ENCODE data around the gene SIGLEC10. TPM values are rescaled to one million over a fixed set of nuclear protein-coding genes. Genes with fewer than 3 reads are reported as not detected.

Gene SIGLEC10
- not detected in 2 replicates for total RNA-seq (ENCODE audit: low replicate concordance)

GRCh38 chr19:51417107-51417809 is at the start of gene SIGLEC10:
Gene SIGLEC10 (minus strand): TSS chr19:51417642. CDS start chr19:51417581, 61 bp downstream.

GRCh38 chr19:51458051-51458645 is 40.7 kb upstream of the SIGLEC10 start, which contains the start of gene SIGLEC8:
Gene SIGLEC8 (minus strand): TSS chr19:51458454. CDS start chr19:51458387, 67 bp downstream.

GRCh38 chr19:51387924-51388389 is 29.5 kb downstream of the SIGLEC10 start, which contains the start of gene LIM2:
Gene LIM2 (minus strand): TSS chr19:51387974. CDS start chr19:51387443, 531 bp downstream.

GRCh38 chr19:51372649-51373504 is 44.6 kb downstream of the SIGLEC10 start, which contains the start of gene NKG7:
Gene NKG7 (minus strand): TSS chr19:51372654. CDS start chr19:51372535, 119 bp downstream.

DNA sequence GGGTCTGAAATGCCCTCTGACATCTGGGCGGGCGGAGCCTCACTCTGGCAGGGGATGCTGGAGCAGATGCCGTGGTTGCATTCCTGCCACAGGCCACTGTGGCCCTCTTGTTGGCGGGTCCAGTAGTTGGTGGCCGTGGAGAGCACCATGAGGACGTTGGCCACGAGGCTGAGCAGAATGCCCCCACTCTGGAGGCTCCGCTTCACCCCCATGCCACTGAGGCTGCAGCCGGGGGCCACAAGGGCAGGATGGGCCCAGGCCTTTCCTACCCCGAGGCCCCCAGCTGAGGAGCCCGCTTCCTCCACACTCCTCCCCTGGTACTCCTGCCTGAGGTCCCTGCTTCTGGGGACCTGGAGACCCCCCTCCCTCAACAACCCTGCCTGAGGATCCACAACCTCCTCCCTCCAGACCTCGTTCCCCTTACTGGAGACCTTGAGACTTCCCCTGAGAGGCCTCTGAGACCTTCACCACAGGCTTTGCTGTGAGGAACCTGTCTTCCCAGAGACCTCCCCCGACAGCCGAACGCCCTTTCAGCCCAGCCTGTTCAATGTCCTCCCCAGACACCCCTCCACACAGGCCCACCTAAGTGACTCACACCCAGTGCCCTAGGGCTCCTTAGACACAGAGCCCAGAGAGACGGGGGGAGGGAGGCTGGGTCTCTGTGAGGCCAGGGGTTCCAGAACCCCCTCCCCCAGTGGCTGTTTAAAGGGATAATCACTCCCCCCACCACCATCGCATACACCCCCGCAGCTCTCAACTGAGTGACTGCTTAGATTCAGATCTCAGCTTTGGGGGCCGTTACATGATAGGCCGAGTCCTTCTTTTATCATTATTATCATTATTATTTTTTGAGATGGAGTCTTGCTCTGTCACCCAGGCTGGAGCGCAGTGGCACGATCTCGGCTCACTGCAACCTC is 48.8 kb downstream of the SIGLEC10 start, which contains the start of gene CLDND2:
Gene CLDND2, minus strand, starts transcription at position 638 of the 917 bp plus-strand sequence. Its CDS starts 426 bp downstream, at position 212.

GRCh38 chr19:51365965-51366388 is 51.5 kb downstream of the SIGLEC10 start, which contains the start of gene ETFB:
Gene ETFB (minus strand): TSS chr19:51366388. CDS start chr19:51366326, 62 bp downstream.

Other genes with a start within 250 kb of the SIGLEC10 start
- not detected in 2 replicates for gene CD33, start 192.6 kb downstream of the SIGLEC10 start, total RNA-seq (ENCODE audit: low replicate concordance)
- not detected in 2 replicates for gene SIGLECL1, start 166.6 kb downstream of the SIGLEC10 start, total RNA-seq (ENCODE audit: low replicate concordance)
- gene IGLON5, start 106.0 kb downstream of the SIGLEC10 start, total RNA-seq (ENCODE audit: low replicate concordance): not detected in 2 replicates
- 0.23 and 0.30 TPM in 2 replicates for gene VSIG10L, start 75.5 kb downstream of the SIGLEC10 start, total RNA-seq (ENCODE audit: low replicate concordance)
- gene ETFB, start 51.3 kb downstream of the SIGLEC10 start, total RNA-seq (ENCODE audit: low replicate concordance): 202 and 403 TPM in 2 replicates
- not detected in 2 replicates for gene CLDND2, start 48.6 kb downstream of the SIGLEC10 start, total RNA-seq (ENCODE audit: low replicate concordance)
- gene NKG7, start 45.0 kb downstream of the SIGLEC10 start, total RNA-seq (ENCODE audit: low replicate concordance): not detected in 2 replicates
- not detected in 2 replicates for gene LIM2, start 29.7 kb downstream of the SIGLEC10 start, total RNA-seq (ENCODE audit: low replicate concordance)
- gene C19orf84, start 27.1 kb downstream of the SIGLEC10 start, total RNA-seq (ENCODE audit: low replicate concordance): not detected in 2 replicates
- gene SIGLEC8, start 40.8 kb upstream of the SIGLEC10 start, total RNA-seq (ENCODE audit: low replicate concordance): not detected in 2 replicates
- not detected in 2 replicates for gene CEACAM18, start 60.9 kb upstream of the SIGLEC10 start, total RNA-seq (ENCODE audit: low replicate concordance)
- not detected in 2 replicates for gene SIGLEC12, start 84.2 kb upstream of the SIGLEC10 start, total RNA-seq (ENCODE audit: low replicate concordance)
- gene SIGLEC6, start 114.0 kb upstream of the SIGLEC10 start, total RNA-seq (ENCODE audit: low replicate concordance): not detected in 2 replicates
- gene ZNF175, start 153.6 kb upstream of the SIGLEC10 start, total RNA-seq (ENCODE audit: low replicate concordance): 2.1 and 11.2 TPM in 2 replicates
- gene SIGLEC5, start 212.8 kb upstream of the SIGLEC10 start, total RNA-seq (ENCODE audit: low replicate concordance): not detected in 2 replicates
- not detected in 2 replicates for gene SIGLEC14, start 229.2 kb upstream of the SIGLEC10 start, total RNA-seq (ENCODE audit: low replicate concordance)